ENCODE measurements around the gene COLGALT1.
"Not testable (repeated sequence)": the region's sequence is repeated elsewhere in the genome, so short reads cannot be mapped to it uniquely, and the experiment has no call there.

COLGALT1 gene

GRCh38 chr19:17534767-17535166 is 20.7 kb upstream of the COLGALT1 start:
- no peak for DNase-seq

- DNase-seq: no peak
These were observed 18.5 kb upstream of the COLGALT1 start for GRCh38 chr19:17536955-17537354.

DNA sequence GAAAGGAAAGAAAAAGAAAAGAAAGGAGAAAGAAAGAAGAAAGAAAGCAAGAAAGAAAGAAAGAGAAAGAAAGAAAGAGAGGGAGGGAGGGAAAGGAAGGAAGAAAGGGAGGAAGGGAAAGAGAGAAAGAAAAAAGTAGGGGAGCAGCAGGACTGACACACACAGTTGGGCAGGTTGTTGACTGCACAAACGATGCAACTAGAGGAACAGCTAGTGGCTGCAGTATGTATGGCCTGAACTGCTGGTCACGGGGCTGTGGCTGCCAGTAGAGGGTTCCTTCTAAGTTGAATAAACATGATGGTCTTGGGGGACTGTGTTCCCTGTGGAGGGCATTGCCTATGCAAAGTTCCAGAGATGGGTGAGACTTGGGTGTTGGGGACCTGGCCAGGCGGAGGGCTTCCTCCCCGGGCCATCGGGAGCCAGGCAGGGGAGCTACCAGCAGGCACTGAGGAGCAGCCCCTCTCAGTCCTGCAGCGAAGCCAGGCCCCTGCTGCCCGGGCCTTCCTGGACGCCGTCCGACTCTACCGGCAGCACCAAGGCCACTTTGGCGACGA is 16.7 kb upstream of the COLGALT1 start:
- no peak for DNase-seq

- DNase-seq: peak; percentile 87
These were observed 16.0 kb upstream of the COLGALT1 start for GRCh38 chr19:17539238-17540117.

DNA sequence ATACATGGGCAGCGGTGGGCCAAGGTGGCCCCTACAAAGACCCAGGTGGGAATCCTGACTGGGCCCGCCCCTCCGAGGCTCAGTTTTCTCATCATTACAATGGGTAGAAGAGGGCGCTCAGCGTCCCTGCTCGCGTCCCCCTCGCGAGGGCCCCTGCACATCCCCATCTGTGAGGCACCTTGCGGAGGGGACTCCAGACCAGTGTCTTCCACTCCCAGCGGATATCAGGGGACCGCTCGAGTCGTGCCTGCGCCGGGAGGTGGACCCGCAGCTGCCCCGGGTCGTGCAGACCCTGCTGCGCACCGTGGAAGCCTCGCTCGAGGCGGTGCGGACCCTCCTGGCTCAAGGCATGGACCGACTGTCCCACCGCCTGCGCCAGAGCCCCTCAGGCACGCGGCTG is 15.3 kb upstream of the COLGALT1 start:
- no peak for DNase-seq

DNA sequence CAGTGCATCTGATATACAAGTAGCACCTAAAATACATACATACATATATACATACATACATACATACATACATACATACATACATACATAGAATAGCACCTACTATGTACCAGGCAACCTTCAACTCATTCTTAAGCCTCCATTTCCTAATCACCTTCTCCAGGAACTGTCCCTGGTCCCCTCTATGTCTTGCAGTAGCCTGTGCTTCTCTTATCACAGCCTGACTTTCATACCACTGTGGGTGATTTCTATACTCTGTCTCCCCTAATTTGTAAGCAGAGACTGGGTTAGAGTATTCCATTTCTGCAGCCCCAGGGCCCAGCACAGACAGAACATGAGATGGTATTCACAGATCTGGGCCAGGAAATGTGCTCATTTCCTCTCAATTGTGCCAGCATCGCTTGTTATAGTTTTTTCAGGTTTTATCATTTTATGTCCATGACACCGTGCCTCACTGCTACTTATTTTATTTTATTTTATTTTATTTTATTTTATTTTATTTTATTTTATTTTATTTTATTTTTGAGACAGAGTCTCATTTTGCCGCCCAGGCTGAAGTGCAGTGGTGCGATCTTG is 14.2 kb upstream of the COLGALT1 start:
- no peak for DNase-seq

- no peak for DNase-seq
These were observed 13.4 kb upstream of the COLGALT1 start for GRCh38 chr19:17542042-17542441.

DNA sequence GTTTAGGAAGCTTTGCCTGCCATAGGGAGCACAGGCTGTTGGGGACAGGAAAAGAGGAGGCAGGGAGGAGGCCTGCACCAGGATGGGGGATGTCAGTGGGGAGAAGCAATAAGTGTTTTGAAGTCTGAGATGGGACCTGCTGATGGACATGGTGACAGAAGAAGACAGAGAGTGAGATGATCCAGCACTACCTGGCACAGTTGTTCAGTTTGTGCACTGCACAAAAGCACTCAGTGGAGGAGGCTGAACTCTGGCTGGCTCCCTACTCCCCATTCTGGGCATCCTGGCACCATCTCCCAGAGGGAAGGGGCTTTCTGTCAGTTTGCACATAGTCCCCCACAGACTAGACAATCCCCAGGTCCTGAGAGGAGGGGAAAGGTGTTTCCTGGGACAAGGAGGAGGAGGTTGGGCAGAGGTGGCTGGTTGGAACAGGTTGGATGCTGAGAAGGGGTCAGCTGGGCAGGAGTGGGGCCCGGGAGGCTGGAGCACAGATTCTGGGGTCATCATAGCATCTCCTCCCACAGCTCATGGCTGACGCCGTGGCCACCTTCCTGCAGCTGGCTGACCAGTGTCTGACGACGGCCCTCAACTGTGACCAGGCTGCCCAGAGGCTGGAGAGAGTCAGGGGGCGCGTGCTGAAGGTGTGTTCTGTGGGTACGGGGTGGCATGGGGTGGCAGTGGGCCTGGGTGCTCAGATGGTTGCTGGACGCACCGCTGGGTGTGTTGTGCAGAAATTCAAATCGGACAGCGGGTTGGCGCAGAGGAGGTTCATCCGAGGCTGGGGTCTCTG is 12.5 kb upstream of the COLGALT1 start:
- DNase-seq: no peak

GRCh38 chr19:17543986-17544385 is 11.5 kb upstream of the COLGALT1 start:
- no peak for DNase-seq

- DNase-seq: no peak
These were observed 11.0 kb upstream of the COLGALT1 start for GRCh38 chr19:17544418-17544817.

GRCh38 chr19:17548145-17548544 is 7.3 kb upstream of the COLGALT1 start:
- DNase-seq: no peak

- no peak for DNase-seq
These were observed 6.2 kb upstream of the COLGALT1 start for GRCh38 chr19:17549085-17549740.

DNA sequence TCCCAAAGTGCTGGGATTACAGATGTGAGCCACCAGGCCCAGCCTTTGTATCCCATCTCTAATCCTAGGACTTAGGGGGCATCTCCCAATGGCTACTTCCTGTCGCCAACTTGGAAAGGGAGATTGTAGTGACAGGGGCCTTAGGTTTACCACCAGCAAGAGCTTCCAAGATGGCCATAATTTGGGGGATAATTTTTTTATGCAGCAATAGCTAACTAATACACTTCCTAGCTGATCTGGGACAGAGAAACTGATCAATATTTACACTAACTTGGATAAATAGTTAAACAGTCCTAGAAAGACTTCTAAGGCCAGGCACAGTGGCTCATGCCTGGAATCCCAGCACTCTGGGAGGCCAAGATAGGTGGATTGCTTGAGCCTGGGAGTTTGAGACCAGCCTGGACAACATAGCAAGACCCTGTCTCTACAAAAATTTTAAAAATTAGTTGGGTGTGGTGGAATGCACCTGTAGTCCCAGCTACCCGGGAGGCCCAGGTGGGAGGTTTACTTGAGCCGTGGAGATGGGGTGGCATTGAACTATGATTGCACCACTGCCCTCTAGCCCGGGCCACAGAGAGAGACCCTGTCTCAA is 5.3 kb upstream of the COLGALT1 start:
- no peak for DNase-seq

- DNase-seq: not testable (repeated sequence)
These were observed 2.7 kb upstream of the COLGALT1 start for GRCh38 chr19:17552735-17553134.

- DNase-seq: peak; percentile 25
These were observed 2.2 kb upstream of the COLGALT1 start for GRCh38 chr19:17553256-17553655.

DNA sequence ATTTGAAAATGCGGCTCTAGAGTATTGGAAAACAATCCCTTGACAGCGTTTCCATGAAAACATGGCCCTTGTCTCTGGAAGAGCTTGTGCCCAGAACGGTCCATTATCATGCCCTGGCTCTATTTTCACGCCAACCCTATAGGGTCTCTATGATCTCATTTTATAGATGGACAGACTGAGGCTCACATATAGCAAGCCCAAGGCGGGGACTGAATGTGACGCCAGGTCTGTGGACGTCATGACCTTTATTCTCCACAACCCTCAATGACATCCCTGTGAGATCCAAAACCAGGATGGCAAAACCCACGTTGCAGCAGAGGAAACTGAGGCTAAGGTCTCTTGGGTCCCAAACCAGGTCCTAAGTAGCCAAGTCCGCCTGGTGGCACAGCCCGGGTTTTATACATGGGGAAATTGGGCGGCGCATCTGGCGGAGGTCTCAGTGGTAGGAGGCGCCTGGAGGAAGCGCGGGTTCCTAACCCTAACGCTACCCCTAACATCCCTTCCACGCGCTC is 425 bp upstream of the COLGALT1 start:
- DNase-seq: no peak

- no peak for DNase-seq
These were observed 722 bp downstream of the COLGALT1 start for GRCh38 chr19:17555929-17556813.

DNA sequence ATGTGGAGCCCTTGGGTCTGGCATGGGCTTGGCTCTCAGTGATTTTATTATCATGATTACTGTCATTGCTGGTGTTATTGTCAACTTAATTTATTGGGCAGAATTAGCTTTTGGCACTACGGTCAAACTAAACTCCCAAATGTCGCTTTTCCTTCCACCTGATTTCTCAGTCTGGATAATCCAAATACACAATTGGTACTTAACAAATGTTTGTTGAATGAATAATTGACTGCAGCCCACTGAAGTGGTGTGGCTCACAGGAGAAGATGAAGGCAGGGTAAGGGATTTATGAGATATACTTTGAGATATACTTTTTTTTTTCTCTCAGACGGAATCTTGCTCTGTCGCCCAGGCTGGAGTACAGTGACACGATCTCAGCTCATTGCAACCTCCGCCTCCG is 1.5 kb downstream of the COLGALT1 start:
- DNase-seq: no peak

- DNase-seq: no peak
These were observed 2.0 kb downstream of the COLGALT1 start for GRCh38 chr19:17557466-17557865.

GRCh38 chr19:17560205-17560595 is 4.8 kb downstream of the COLGALT1 start:
- DNase-seq: no peak

DNA sequence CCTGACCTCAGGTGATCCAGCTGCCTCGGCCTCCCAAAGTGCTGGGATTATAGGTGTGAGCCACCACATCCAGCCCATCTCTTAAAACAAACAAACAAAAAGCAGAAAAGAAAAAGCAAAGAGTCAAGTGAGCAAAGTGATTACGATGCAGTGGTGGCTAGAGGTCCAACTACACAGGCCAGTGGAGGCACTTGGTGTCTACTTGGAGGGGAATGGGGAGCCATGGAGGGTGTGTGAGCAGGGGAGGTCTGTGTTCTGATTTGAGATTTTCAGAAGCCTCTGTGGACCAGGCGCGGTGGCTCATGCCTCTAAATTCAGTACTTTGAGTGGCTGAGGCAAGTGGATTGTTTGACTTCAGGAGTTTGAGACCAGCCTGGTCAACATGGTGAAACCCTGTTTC is 6.6 kb downstream of the COLGALT1 start:
- no peak for DNase-seq
